ENCODE data around the gene SEMA5B.

SEMA5B gene

DNA sequence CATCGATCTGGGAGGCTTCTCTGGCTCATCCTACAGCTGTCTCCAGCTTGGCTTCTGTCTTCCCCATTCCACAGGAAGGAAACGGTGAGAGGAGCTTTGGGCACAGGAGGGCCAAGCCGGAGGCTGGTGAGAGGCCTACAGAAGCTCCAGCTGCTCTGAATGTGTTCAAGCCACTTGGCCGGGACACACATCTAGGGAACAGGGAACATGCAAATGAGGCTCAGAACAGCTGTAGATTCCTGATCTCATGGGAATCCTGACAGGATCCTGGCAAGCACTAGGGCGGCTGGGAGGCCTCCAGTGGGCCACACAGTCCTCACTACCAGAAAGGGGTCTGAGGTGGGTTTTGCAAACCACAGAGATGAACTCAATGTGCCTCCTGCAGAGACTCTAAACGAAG is 13.7 kb downstream of the SEMA5B start:
- DNase-seq (ENCODE audit: low read depth in 1 of 2, low spot score in 1 of 2): no peak
- in situ Hi-C loops (cut with HindIII; ENCODE audit: low pct_unique_long_range_greater_than_20kb, low sequenced_read_pairs): no loop called here
- no peak for TF ChIP-seq JUND (IDR thresholded peaks at IDR 0.05; ENCODE audit: low read depth)

DNA sequence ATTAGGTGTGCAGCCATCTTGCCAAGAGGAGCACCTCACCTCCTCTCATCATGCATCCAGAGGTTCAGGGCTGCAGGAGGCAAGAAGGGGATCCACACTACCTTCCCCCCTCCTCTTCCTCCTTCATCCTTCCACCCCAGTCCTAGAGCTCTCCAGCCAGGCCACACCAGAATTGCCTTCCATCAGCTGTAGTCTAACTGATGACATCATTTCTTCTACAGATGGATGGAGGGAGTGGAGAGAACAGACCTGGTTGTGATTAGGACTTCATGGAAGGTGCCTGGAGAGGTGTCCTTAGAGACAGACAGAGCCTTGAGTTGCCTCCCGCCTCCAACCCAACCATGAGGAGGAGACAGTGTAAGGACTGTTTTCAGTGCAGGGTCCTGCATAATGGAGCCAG is 14.9 kb downstream of the SEMA5B start:
- no peak for TF ChIP-seq JUND (IDR thresholded peaks at IDR 0.05; ENCODE audit: low read depth)
- in situ Hi-C loops (cut with HindIII; ENCODE audit: low pct_unique_long_range_greater_than_20kb, low sequenced_read_pairs): no loop called here
- DNase-seq (ENCODE audit: low read depth in 1 of 2, low spot score in 1 of 2): no peak

DNA sequence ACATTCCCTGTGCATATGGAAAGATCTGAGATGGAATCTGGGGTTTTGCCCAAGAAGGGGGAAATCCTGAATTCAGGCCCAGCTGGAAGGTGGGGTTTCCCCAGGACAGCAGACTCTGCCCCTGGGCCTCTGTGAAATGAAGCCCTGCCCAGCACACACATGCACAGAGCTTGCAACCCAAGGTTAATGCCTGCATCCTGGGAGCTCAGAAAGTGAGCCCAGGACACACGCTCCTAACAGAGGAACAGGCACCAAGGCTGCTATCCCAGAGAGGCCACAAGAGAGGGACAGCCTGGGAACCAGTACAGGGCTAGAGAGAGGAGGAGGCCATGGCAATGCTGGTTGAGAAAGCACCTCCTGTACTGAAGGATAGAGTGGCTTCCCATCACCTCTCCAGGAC is 16.1 kb downstream of the SEMA5B start:
- no peak for DNase-seq (ENCODE audit: low read depth in 1 of 2, low spot score in 1 of 2)
- in situ Hi-C loops (cut with HindIII; ENCODE audit: low pct_unique_long_range_greater_than_20kb, low sequenced_read_pairs): no loop called here
- no peak for TF ChIP-seq JUND (IDR thresholded peaks at IDR 0.05; ENCODE audit: low read depth)

DNA sequence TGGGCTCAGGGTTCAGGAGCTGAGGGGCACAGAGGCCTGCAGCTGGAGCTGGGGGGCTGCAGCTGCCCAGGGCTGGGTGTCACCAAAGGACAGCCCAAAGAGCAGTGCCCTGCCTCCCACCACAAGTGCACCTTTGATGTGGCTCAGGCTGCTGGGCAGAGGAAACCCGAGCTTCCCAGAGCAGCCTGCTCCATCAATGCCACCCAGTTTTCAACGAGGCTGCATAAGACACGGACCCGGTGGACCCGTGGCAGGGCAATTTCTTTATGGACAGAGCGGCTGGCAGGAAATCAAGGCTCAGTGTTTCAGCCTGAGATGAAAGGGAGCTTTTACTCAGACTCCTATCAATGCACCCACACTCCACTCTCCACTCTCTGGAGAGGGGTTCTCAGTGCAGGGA is 18.7 kb downstream of the SEMA5B start:
- no peak for DNase-seq (ENCODE audit: low read depth in 1 of 2, low spot score in 1 of 2)
- in situ Hi-C loops (cut with HindIII; ENCODE audit: low pct_unique_long_range_greater_than_20kb, low sequenced_read_pairs): no loop called here
- no peak for TF ChIP-seq JUND (IDR thresholded peaks at IDR 0.05; ENCODE audit: low read depth)

DNA sequence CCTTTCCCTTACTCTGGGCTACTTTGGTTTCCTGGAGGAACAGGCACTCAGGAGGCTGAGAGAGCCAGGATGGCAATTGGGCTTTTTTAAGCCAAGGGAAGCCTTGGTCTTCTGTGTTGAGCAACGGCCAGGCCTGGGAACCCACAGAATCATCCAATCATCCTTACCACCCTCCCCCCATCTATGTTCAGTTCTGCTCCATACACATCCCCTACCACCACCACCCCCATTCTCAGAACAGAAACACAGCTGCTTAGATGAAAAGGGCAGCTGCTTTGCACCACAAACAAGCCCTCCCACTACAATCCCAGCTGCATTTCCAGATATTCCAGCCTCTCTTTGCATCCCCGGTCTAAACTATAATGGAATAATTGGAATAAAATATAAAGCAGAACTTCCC is 21.0 kb downstream of the SEMA5B start:
- in situ Hi-C loops (cut with HindIII; ENCODE audit: low pct_unique_long_range_greater_than_20kb, low sequenced_read_pairs): no loop called here
- TF ChIP-seq JUND (IDR thresholded peaks at IDR 0.05; ENCODE audit: low read depth): no peak
- no peak for DNase-seq (ENCODE audit: low read depth in 1 of 2, low spot score in 1 of 2)

DNA sequence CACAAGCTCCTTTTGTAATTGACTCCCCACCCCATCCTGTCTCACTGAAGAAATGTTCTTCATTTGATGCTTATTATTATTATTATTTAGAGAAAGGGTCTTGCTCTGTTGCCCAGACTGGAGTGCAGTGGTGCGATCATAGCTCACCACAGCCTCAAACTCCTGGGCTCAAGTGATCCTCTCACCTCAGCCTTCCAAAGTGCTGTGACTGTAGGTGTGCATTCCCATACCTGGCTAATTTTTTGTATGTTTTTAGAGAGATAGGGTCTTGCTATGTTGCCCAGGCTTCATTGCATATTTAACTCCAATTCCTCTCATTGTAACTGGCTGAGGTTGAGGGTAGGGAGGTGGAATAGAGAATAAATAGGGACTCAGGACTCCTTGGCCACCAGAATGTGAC is 22.3 kb downstream of the SEMA5B start:
- TF ChIP-seq JUND (IDR thresholded peaks at IDR 0.05; ENCODE audit: low read depth): no peak
- DNase-seq (ENCODE audit: low read depth in 1 of 2, low spot score in 1 of 2): no peak
- in situ Hi-C loops (cut with HindIII; ENCODE audit: low pct_unique_long_range_greater_than_20kb, low sequenced_read_pairs): no loop called here

DNA sequence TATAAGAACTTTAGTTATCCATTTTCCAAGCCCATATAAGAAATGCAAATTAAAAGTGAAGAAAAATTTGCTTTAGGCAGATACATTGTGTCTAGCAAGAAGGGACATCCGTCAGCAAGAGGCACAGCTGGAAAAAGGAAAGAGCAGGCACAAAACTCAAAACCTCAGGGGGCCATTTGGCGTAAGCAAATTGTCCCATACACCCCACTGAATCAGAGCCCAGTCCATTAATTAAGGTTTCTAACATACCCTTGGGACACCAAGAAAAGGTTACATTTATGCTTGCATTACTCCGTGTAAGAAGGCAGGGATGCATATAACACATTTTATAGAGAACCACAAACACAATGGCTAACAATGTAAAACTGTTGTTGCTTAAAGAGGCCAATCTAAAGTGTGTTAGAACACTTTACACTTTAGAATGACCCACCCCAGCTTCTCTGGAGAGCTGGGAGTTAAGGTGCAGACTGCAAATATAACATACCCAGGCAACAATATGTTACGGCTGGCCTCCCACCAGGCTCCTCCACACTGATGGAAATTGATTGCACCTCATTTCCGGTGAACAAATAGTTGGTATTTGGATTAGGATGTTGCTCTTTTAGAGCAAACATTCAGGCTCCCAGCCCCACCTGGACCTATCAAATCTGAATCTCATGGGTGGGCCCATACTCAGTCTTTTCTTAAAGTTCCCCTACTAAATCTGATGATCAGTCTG is 23.2 kb downstream of the SEMA5B start:
- in situ Hi-C loops (cut with HindIII; ENCODE audit: low pct_unique_long_range_greater_than_20kb, low sequenced_read_pairs): no loop called here
- TF ChIP-seq JUND (IDR thresholded peaks at IDR 0.05; ENCODE audit: low read depth): no peak
- no peak for DNase-seq (ENCODE audit: low read depth in 1 of 2, low spot score in 1 of 2)

DNA sequence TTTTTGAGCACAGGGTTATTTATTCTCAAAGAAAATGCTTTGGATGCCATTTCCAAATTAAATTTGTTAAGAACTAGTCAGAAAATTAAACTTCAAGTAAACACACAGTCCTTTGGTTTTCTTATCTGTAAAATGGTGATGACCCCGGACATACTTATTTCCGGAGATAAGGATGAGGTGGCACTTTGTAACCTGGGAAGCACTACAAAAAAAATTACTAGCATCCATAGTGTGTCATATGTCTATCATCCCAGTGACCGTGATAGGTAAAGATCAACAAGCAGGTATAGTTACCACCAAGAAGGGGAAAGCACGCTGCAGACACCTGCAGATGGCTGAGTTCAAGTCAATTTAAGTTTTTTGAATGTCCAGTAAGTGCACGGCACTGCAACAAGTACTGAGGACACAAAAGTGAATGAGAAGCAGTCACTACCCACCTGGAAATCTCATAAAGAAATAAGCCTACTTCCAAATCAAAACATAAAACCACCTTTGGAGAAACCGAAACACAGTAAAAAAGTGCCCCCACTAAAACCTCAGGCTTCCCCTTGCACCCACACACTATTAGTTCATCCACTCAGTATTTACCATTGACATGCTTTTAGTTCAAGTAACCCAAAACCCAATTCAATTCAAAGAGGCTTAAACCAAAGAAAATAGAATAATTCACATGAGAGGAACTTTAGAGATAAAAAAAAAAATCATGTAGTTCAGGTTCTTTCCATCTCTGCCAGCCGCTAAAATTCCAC is 24.6 kb downstream of the SEMA5B start:
- TF ChIP-seq JUND (IDR thresholded peaks at IDR 0.05; ENCODE audit: low read depth): no peak
- no peak for DNase-seq (ENCODE audit: low read depth in 1 of 2, low spot score in 1 of 2)
- in situ Hi-C loops (cut with HindIII; ENCODE audit: low pct_unique_long_range_greater_than_20kb, low sequenced_read_pairs): no loop called here

DNA sequence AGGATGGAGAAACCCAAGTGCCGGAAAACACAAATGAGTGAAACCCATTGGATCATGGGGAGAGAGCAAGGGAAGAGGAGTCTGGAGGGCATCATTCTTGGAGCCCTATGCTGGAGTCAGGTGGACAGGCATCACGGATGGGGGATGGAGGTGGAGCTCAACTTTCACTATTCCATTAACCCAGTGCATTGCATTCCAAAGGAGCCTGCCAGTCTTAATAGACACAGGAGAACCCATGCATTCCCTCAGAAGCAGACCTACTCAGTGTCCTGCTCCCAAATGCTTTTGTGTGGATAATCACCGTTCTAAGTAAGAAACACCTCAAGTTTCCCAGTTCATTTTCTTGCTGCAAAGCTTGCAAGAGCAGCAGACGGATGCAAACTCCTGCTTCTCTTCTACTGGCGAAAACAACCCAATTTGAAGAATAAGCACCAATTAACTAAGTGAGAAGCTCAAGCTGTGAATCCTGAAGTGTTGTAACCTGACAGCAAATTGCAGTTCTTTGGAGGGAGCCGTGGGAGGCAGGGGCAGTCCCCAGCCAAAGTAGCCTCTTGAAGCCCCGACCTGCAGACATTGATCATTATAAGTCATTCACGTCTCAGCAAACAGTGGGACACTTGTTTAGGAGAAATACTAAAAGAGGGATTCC is 25.3 kb downstream of the SEMA5B start:
- no peak for DNase-seq (ENCODE audit: low read depth in 1 of 2, low spot score in 1 of 2)
- in situ Hi-C loops (cut with HindIII; ENCODE audit: low pct_unique_long_range_greater_than_20kb, low sequenced_read_pairs): no loop called here
- no peak for TF ChIP-seq JUND (IDR thresholded peaks at IDR 0.05; ENCODE audit: low read depth)

DNA sequence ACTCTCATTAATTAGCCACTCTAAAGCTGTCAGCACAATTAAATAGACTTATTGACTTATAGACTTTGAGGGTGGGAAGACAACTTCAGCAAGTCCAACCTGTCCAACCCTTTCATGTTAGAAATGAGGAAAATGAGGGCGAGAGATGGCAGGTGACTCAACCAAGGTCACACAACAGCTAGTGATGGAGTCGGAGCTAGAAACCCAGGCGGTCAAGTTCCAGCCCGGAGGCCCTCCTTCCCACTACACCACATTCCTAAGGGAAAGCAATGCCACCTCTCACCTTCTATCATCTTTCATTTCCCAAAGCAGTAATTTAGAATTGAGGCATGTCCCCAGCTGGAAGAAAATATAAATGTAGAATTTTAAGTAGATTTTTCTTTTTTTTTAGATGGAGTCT is 28.7 kb downstream of the SEMA5B start:
- no peak for DNase-seq (ENCODE audit: low read depth in 1 of 2, low spot score in 1 of 2)
- in situ Hi-C loops (cut with HindIII; ENCODE audit: low pct_unique_long_range_greater_than_20kb, low sequenced_read_pairs): no loop called here
- no peak for TF ChIP-seq JUND (IDR thresholded peaks at IDR 0.05; ENCODE audit: low read depth)

DNA sequence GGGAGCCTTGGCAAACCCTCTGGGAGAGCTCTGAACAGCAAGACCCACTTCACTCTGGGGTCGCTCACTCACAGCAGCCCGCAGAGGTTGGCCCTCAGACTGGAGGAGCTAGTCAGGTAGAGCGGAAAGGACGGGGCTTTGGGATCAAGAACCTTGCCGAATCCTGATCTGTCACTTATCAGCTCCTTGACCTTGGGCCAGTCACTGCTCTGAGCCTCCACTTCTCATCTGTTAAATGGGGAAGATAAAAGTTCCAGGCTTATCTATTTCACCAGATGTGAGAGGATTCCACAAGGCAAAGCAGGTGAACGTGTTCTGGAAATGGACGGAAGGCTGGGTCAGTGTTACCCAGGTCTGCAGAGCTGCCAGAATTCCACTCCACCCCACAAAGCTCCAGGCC is 29.4 kb downstream of the SEMA5B start:
- no peak for TF ChIP-seq JUND (IDR thresholded peaks at IDR 0.05; ENCODE audit: low read depth)
- in situ Hi-C loops (cut with HindIII; ENCODE audit: low pct_unique_long_range_greater_than_20kb, low sequenced_read_pairs): no loop called here
- no peak for DNase-seq (ENCODE audit: low read depth in 1 of 2, low spot score in 1 of 2)

DNA sequence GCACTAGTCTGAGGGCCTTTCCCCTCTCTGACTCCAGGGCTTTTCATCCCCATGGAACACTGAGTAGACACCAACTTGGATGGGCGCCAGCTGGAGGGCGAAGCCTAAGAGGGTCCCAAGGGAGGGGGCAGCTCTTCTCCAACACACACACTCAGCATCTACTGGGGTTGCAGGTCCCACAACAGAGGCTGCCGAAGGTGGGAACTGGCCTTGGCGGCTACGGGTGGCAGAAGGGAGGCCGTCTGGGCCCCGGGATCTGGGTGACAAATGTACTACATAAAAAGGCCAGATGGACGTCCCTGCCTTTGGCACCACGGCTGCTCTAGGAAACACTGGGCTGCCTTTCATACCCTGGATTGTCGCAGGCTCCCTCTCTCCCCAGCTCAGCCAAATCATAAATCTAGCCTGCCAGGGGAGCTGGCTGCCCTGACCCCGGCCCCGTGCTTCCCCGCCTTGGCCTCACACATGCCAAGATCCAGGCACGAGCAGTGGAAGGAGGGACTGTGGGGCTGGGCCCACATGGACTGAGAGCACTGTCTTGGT is 31.5 kb downstream of the SEMA5B start:
- DNase-seq (ENCODE audit: low read depth in 1 of 2, low spot score in 1 of 2): no peak
- in situ Hi-C loops (cut with HindIII; ENCODE audit: low pct_unique_long_range_greater_than_20kb, low sequenced_read_pairs): no loop called here
- no peak for TF ChIP-seq JUND (IDR thresholded peaks at IDR 0.05; ENCODE audit: low read depth)

DNA sequence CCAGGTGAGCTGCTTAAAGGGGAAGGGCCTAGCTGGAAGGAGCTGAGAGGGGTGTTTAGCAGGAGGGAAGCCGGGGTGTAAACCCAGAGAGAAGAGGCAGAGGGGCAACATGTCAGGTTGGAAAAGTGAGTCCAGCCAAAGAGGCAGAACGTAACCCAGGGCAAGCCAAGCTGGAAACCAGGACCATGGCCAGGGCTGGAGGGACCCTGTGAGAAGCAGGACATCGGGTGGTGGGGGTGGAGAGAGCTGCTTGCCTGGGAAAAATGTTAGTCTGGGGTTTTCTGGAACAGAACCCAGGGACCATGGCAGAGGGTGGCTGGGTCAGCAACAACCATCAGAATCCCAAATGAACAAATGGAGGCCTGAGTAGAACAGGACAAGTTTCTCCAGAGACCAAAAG is 32.6 kb downstream of the SEMA5B start:
- no peak for DNase-seq (ENCODE audit: low read depth in 1 of 2, low spot score in 1 of 2)
- in situ Hi-C loops (cut with HindIII; ENCODE audit: low pct_unique_long_range_greater_than_20kb, low sequenced_read_pairs): no loop called here

More for the DNA sequence above, 32.6 kb downstream of the SEMA5B start:
- TF ChIP-seq JUND (IDR thresholded peaks at IDR 0.05; ENCODE audit: low read depth): no peak

All from T47D (cell line).